ENCODE data around the gene SORBS2. TPM values are rescaled to one million over a fixed set of nuclear protein-coding genes. Genes with fewer than 3 reads are reported as not detected.

The SORBS2 gene
- polyA plus RNA-seq, 1 donor from 2014 or later = 46.0 TPM

DNA sequence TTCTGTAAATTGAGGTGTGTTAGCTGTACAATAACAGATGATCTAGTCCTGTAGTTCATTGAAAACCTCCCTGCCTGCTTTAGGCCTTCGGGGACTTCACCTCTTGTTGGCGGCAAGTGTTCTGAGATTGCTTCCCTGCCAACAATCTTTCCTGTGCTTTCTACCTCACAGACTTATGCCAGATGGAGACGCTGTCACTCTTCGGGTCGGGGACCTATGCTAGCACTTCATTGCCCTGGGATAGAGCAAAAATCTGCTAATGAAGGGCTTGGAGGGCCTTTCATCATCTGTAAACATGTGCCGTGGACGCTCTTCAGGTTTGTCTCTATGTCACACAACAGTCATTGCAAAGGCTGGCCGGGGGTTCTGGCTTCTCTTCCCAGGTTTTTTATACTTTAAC, 272.0 kb downstream of the SORBS2 start:
- no peak overlapping the region for H3K27ac ChIP-seq (ENCODE audit: low read length)
- H4K20me1 ChIP-seq (ENCODE audit: insufficient read depth) = no peaks in the 10 kb centered on the region
- H3K9me3 ChIP-seq (ENCODE audit: low read length) = no peaks in the 10 kb centered on the region
- H3K4me3 ChIP-seq (ENCODE audit: low read length) = no peak overlapping the region
- no peak for TF ChIP-seq RAD21 (conservative IDR thresholded peaks at IDR 0.05)
- TF ChIP-seq TAF1 (IDR thresholded peaks at IDR 0.05; ENCODE audit: low read depth) = no peak
- no peak for TF ChIP-seq MXI1 (conservative IDR thresholded peaks at IDR 0.05; ENCODE audit: poor library complexity, severe bottlenecking)
- TF ChIP-seq, protein P1, sequence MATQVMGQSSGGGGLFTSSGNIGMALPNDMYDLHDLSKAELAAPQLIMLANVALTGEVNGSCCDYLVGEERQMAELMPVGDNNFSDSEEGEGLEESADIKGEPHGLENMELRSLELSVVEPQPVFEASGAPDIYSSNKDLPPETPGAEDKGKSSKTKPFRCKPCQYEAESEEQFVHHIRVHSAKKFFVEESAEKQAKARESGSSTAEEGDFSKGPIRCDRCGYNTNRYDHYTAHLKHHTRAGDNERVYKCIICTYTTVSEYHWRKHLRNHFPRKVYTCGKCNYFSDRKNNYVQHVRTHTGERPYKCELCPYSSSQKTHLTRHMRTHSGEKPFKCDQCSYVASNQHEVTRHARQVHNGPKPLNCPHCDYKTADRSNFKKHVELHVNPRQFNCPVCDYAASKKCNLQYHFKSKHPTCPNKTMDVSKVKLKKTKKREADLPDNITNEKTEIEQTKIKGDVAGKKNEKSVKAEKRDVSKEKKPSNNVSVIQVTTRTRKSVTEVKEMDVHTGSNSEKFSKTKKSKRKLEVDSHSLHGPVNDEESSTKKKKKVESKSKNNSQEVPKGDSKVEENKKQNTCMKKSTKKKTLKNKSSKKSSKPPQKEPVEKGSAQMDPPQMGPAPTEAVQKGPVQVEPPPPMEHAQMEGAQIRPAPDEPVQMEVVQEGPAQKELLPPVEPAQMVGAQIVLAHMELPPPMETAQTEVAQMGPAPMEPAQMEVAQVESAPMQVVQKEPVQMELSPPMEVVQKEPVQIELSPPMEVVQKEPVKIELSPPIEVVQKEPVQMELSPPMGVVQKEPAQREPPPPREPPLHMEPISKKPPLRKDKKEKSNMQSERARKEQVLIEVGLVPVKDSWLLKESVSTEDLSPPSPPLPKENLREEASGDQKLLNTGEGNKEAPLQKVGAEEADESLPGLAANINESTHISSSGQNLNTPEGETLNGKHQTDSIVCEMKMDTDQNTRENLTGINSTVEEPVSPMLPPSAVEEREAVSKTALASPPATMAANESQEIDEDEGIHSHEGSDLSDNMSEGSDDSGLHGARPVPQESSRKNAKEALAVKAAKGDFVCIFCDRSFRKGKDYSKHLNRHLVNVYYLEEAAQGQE (IDR thresholded peaks at IDR 0.05; ENCODE audit: borderline replicate concordance) = no peak
- no peaks in the 10 kb centered on the region for H3F3A ChIP-seq (ENCODE audit: insufficient read depth, low read length, poor library complexity, severe bottlenecking)
- no peak overlapping the region for H3K4me2 ChIP-seq (ENCODE audit: low read length)
- no peak overlapping the region for H2AFZ ChIP-seq (ENCODE audit: low read depth, low read length)
- H3K9me2 ChIP-seq (ENCODE audit: insufficient read depth, low read length) = no peaks in the 10 kb centered on the region
- H3K36me3 ChIP-seq (ENCODE audit: insufficient read depth, low read length) = no peaks in the 10 kb centered on the region
- no peak overlapping the region for H3K9ac ChIP-seq (ENCODE audit: low read length)
- H3K27me3 ChIP-seq (ENCODE audit: insufficient read depth, low read depth, low read length) = peaks cover 19% of the 10 kb centered on the region
- no peaks in the 10 kb centered on the region for H3K79me2 ChIP-seq (replicated peaks; ENCODE audit: insufficient read depth, low read length)

DNA sequence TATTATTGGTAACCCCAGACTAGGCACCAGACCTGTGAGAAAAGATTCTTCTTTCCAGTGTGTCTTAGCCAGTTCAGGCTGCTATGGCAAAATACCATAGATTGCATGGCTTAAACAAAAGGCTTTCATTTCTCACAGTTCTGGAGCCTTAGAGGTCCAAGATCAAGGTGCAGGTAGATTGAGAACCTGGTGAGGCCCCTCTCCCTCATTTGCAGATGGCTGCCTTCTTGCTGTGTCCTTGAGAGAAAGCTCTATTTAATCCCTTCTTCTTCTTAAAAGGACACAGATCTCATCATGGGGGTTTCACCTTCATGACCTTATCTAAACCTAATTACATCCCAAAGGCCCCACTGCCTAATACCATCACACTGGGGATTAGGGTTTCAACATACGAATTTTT, 273.2 kb downstream of the SORBS2 start:
- Histone ChIP-seq H3K27ac (ENCODE audit: low read length) (no peak overlapping the region), H3K9me2 (ENCODE audit: insufficient read depth, low read length) (no peaks in the 10 kb centered on the region), H3K4me3 (ENCODE audit: low read length) (no peak overlapping the region), H3K4me2 (ENCODE audit: low read length) (no peak overlapping the region), H3K9ac (ENCODE audit: low read length) (no peak overlapping the region), H3F3A (ENCODE audit: insufficient read depth, low read length, poor library complexity, severe bottlenecking) (no peaks in the 10 kb centered on the region), H2AFZ (ENCODE audit: low read depth, low read length) (no peak overlapping the region), H3K79me2 (replicated peaks; ENCODE audit: insufficient read depth, low read length) (no peaks in the 10 kb centered on the region), H3K9me3 (ENCODE audit: low read length) (no peaks in the 10 kb centered on the region), H3K36me3 (ENCODE audit: insufficient read depth, low read length) (no peaks in the 10 kb centered on the region), H3K27me3 (ENCODE audit: insufficient read depth, low read depth, low read length) (peaks cover 31% of the 10 kb centered on the region), H4K20me1 (ENCODE audit: insufficient read depth) (no peaks in the 10 kb centered on the region)
- TF ChIP-seq RAD21 (conservative IDR thresholded peaks at IDR 0.05) = no peak
- no peak for TF ChIP-seq EP300 (conservative IDR thresholded peaks at IDR 0.05; ENCODE audit: poor library complexity, severe bottlenecking)
- no peak for TF ChIP-seq SMC3 (conservative IDR thresholded peaks at IDR 0.05; ENCODE audit: poor library complexity)
- TF ChIP-seq, protein P2, sequence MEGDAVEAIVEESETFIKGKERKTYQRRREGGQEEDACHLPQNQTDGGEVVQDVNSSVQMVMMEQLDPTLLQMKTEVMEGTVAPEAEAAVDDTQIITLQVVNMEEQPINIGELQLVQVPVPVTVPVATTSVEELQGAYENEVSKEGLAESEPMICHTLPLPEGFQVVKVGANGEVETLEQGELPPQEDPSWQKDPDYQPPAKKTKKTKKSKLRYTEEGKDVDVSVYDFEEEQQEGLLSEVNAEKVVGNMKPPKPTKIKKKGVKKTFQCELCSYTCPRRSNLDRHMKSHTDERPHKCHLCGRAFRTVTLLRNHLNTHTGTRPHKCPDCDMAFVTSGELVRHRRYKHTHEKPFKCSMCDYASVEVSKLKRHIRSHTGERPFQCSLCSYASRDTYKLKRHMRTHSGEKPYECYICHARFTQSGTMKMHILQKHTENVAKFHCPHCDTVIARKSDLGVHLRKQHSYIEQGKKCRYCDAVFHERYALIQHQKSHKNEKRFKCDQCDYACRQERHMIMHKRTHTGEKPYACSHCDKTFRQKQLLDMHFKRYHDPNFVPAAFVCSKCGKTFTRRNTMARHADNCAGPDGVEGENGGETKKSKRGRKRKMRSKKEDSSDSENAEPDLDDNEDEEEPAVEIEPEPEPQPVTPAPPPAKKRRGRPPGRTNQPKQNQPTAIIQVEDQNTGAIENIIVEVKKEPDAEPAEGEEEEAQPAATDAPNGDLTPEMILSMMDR (IDR thresholded peaks at IDR 0.05; ENCODE audit: poor library complexity, severe bottlenecking) = no peak

DNA sequence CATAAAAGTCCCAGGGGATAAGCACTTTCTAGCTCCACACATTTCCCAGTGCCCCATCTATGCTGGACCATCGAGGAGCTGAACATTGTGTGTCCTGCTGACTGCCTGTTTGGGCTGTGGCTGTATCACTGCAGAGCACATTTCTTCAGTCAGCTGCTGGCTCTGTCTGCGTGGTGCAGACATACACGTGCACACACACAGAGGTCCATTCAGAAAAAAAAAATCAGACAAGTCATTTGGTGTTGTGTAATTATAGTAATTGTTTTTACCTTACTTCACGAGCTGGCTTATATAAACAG, 275.6 kb downstream of the SORBS2 start:
- Histone ChIP-seq H3K9me3 (ENCODE audit: low read length) (no peaks in the 10 kb centered on the region), H3K36me3 (ENCODE audit: insufficient read depth, low read length) (no peaks in the 10 kb centered on the region), H3K9me2 (ENCODE audit: insufficient read depth, low read length) (no peaks in the 10 kb centered on the region), H3K27ac (ENCODE audit: low read length) (no peak overlapping the region), H3K9ac (ENCODE audit: low read length) (no peak overlapping the region), H3K4me2 (ENCODE audit: low read length) (no peak overlapping the region), H3F3A (ENCODE audit: insufficient read depth, low read length, poor library complexity, severe bottlenecking) (no peaks in the 10 kb centered on the region), H4K20me1 (ENCODE audit: insufficient read depth) (no peaks in the 10 kb centered on the region), H3K4me3 (ENCODE audit: low read length) (no peak overlapping the region), H3K27me3 (ENCODE audit: insufficient read depth, low read depth, low read length) (peaks cover 40% of the 10 kb centered on the region), H2AFZ (ENCODE audit: low read depth, low read length) (no peak overlapping the region), H3K79me2 (replicated peaks; ENCODE audit: insufficient read depth, low read length) (no peaks in the 10 kb centered on the region)
- TF ChIP-seq, protein P2 (IDR thresholded peaks at IDR 0.05; ENCODE audit: poor library complexity, severe bottlenecking) = no peak
- TF ChIP-seq EP300 (conservative IDR thresholded peaks at IDR 0.05; ENCODE audit: poor library complexity, severe bottlenecking) (no peak), RAD21 (conservative IDR thresholded peaks at IDR 0.05) (no peak), SMC3 (conservative IDR thresholded peaks at IDR 0.05; ENCODE audit: poor library complexity) (no peak), POLR2AphosphoS5 (IDR thresholded peaks at IDR 0.05) (no peak), EZH2 (IDR thresholded peaks at IDR 0.05; ENCODE audit: borderline replicate concordance, insufficient read depth, low read length, poor library complexity, severe bottlenecking) (no peak), MXI1 (conservative IDR thresholded peaks at IDR 0.05; ENCODE audit: poor library complexity, severe bottlenecking) (no peak), TAF1 (IDR thresholded peaks at IDR 0.05; ENCODE audit: low read depth) (no peak)
- TF ChIP-seq, protein P1 (IDR thresholded peaks at IDR 0.05; ENCODE audit: borderline replicate concordance) = no peak
